Stomach smooth muscle (tissue), 2 donors: ENCODE data around the gene EXPH5.

Source experiments
- H3K27ac ChIP-seq: one replicate; pipeline ENCODE4 v1.7.0; 2013; ENCODE audit warnings: mild to moderate bottlenecking, low read length, inconsistent platforms
- H3K27me3 ChIP-seq, 2 donors: one replicate each; pipeline ENCODE4 v1.7.0; 2013; ENCODE audit warnings: low read length in 2 of 2; ENCODE audit not compliant: insufficient read depth in 2 of 2, control insufficient read depth in 1 of 2
- H3K36me3 ChIP-seq, 2 donors: one replicate each; pipeline ENCODE4 v1.7.0; 2013; ENCODE audit warnings: low read length in 2 of 2; ENCODE audit not compliant: control insufficient read depth in 2 of 2, insufficient read depth in 2 of 2
- H3K4me1 ChIP-seq: one replicate; pipeline ENCODE4 v1.7.0; 2013; ENCODE audit warnings: low read length; ENCODE audit not compliant: control insufficient read depth, insufficient read depth
- H3K4me3 ChIP-seq, 2 donors: one replicate each; pipeline ENCODE4 v1.7.0; 2013; ENCODE audit warnings: low read length in 2 of 2
- H3K9ac ChIP-seq, 2 donors: one replicate each; pipeline ENCODE4 v1.7.0; 2013; ENCODE audit warnings: low read length in 2 of 2, mild to moderate bottlenecking in 1 of 2
- H3K9me3 ChIP-seq, 2 donors: one replicate each; pipeline ENCODE4 v1.7.0; 2013; ENCODE audit warnings: low read length in 2 of 2; ENCODE audit not compliant: control insufficient read depth in 2 of 2
- donor health status: healthy.
- donor health status: Pancreatic carcinoma.

EXPH5 gene

DNA sequence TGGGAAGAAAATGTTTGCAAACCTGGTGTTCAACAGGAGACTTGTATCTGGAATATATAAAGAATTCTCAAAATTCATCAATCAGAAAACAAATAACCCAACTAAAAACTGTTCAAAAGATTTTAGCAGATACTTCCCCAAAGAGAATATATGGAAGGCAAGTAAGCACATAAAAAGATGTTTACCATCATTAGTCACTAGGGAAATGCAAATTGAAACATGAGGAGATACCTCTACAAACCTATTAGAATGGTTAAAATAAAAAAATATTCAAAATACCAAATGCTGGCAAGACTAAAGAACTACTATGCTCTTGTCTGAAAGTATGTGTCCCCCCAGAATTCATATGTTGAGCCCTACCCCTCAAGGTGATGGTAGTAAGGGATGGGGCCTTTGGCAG lies 8.6 kb downstream of the EXPH5 start:
- no peaks in the 10 kb centered on the region for H3K27me3 ChIP-seq
- H3K4me3 ChIP-seq, result no peak overlapping the region
- H3K4me1 ChIP-seq, result no peaks in the 10 kb centered on the region
- no peaks in the 10 kb centered on the region for H3K36me3 ChIP-seq
- no peaks in the 10 kb centered on the region for H3K9me3 ChIP-seq
- no peak overlapping the region for H3K9ac ChIP-seq
- H3K27ac ChIP-seq, result no peak overlapping the region

DNA sequence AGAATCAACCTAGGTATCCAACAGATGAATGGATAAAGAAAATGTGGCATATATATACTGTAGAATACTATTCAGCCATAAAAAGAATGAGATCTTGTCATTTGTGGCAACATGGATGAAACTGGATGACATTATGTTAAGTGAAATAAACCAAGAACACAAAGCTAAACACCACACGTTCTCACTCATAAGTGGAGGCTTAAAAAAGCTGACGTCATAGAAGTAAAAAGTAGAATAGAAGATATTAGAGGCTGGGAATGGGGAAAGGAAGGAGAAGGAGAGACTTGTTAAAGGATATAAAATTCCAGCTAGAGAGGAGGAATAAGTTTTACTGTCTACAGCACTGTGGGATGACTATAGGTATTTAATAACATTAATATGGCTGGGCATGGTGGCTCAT lies 12.9 kb downstream of the EXPH5 start:
- no peaks in the 10 kb centered on the region for H3K36me3 ChIP-seq
- H3K9me3 ChIP-seq, result no peaks in the 10 kb centered on the region
- H3K4me3 ChIP-seq, result no peak overlapping the region
- no peak overlapping the region for H3K9ac ChIP-seq
- no peak overlapping the region for H3K27ac ChIP-seq
- no peaks in the 10 kb centered on the region for H3K4me1 ChIP-seq
- no peaks in the 10 kb centered on the region for H3K27me3 ChIP-seq

GRCh38 chr11:108580043-108580442 lies 13.5 kb downstream of the EXPH5 start:
- no peaks in the 10 kb centered on the region for H3K27me3 ChIP-seq
- no peak overlapping the region for H3K27ac ChIP-seq
- no peaks in the 10 kb centered on the region for H3K36me3 ChIP-seq
- no peaks in the 10 kb centered on the region for H3K4me1 ChIP-seq
- no peak overlapping the region for H3K9ac ChIP-seq
- no peaks in the 10 kb centered on the region for H3K9me3 ChIP-seq
- no peak overlapping the region for H3K4me3 ChIP-seq

- Histone ChIP-seq H3K27ac (no peak overlapping the region), H3K9me3 (no peaks in the 10 kb centered on the region), H3K27me3 (no peaks in the 10 kb centered on the region), H3K36me3 (no peaks in the 10 kb centered on the region), H3K4me3 (no peak overlapping the region), H3K9ac (no peak overlapping the region), H3K4me1 (no peaks in the 10 kb centered on the region)
These were observed 17.0 kb downstream of the EXPH5 start for GRCh38 chr11:108576523-108576922.

DNA sequence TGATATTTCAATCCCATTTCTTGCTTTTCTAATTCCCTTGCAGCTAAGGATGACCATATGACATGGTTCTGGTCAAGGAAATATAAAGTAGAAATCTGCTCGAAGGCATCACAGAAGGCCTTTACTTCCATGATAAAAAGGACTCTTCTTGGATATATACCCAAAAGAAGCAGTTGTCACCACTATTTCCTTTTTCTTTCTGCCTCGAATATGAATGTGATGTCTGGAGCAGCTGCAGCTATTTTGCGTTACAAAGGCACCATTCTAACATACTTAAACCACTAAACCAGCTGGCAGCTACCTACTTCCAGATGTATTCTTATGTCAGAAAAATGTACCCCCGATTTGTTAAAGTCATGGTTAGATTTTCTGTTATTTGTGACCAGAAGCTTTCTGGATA lies 18.9 kb downstream of the EXPH5 start:
- Histone ChIP-seq H3K4me3 (no peak overlapping the region), H3K27me3 (no peaks in the 10 kb centered on the region), H3K4me1 (no peaks in the 10 kb centered on the region), H3K36me3 (no peaks in the 10 kb centered on the region), H3K9me3 (no peaks in the 10 kb centered on the region), H3K27ac (no peak overlapping the region), H3K9ac (no peak overlapping the region)

GRCh38 chr11:108571001-108571400 lies 22.6 kb downstream of the EXPH5 start:
- no peak overlapping the region for H3K9ac ChIP-seq
- no peak overlapping the region for H3K4me3 ChIP-seq
- H3K4me1 ChIP-seq, result no peaks in the 10 kb centered on the region
- no peaks in the 10 kb centered on the region for H3K27me3 ChIP-seq
- H3K36me3 ChIP-seq, result no peaks in the 10 kb centered on the region
- H3K9me3 ChIP-seq, result no peaks in the 10 kb centered on the region
- no peak overlapping the region for H3K27ac ChIP-seq

GRCh38 chr11:108569896-108570295 lies 23.7 kb downstream of the EXPH5 start:
- Histone ChIP-seq H3K9ac (no peak overlapping the region), H3K9me3 (no peaks in the 10 kb centered on the region), H3K36me3 (no peaks in the 10 kb centered on the region), H3K4me3 (no peak overlapping the region), H3K4me1 (no peaks in the 10 kb centered on the region), H3K27me3 (no peaks in the 10 kb centered on the region), H3K27ac (no peak overlapping the region)

DNA sequence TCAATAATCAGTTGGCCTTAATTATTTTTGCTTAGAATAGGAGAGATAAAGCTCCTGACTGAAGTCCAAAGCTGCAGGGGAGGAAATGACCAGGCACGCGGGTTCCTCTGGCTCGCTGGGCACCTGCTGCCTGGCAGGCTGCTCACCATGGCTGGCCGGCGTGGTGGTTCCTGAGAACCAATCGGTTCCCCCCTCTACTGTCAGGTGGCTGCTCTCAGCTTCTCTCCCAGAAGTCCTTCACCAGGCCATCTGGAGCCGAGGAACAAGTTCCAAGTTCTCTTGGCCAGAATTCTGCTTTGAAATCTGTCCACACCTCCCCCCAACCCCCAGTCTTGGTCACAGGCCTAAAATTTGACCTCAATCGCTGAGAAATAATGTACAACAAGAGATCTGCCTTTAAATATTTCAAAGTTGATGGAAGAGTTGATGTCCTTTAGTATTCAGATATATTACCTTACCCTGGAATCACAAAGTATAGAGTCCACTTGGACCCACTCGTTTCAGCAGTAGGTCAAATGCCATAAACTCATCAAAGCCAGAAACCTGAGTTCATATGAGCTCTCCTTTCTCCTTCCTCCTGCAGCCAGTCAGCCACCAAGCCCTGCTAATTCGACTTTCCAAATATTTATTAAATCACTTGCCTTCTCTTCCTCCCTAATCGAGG lies 25.2 kb downstream of the EXPH5 start:
- Histone ChIP-seq H3K4me1 (no peaks in the 10 kb centered on the region), H3K9me3 (no peaks in the 10 kb centered on the region), H3K4me3 (no peak overlapping the region), H3K27me3 (no peaks in the 10 kb centered on the region), H3K36me3 (no peaks in the 10 kb centered on the region), H3K27ac (no peak overlapping the region), H3K9ac (no peak overlapping the region)

- no peaks in the 10 kb centered on the region for H3K27me3 ChIP-seq
- no peaks in the 10 kb centered on the region for H3K4me1 ChIP-seq
- no peak overlapping the region for H3K9ac ChIP-seq
- no peak overlapping the region for H3K27ac ChIP-seq
- no peak overlapping the region for H3K4me3 ChIP-seq
- H3K9me3 ChIP-seq, result no peaks in the 10 kb centered on the region
- no peaks in the 10 kb centered on the region for H3K36me3 ChIP-seq
These were observed 27.9 kb downstream of the EXPH5 start for GRCh38 chr11:108565653-108566052.

- H3K36me3 ChIP-seq, result no peaks in the 10 kb centered on the region
- no peaks in the 10 kb centered on the region for H3K9me3 ChIP-seq
- H3K27ac ChIP-seq, result no peak overlapping the region
- H3K4me1 ChIP-seq, result no peaks in the 10 kb centered on the region
- H3K27me3 ChIP-seq, result no peaks in the 10 kb centered on the region
- no peak overlapping the region for H3K9ac ChIP-seq
- H3K4me3 ChIP-seq, result no peak overlapping the region
These were observed 30.6 kb downstream of the EXPH5 start for GRCh38 chr11:108562746-108563581.

DNA sequence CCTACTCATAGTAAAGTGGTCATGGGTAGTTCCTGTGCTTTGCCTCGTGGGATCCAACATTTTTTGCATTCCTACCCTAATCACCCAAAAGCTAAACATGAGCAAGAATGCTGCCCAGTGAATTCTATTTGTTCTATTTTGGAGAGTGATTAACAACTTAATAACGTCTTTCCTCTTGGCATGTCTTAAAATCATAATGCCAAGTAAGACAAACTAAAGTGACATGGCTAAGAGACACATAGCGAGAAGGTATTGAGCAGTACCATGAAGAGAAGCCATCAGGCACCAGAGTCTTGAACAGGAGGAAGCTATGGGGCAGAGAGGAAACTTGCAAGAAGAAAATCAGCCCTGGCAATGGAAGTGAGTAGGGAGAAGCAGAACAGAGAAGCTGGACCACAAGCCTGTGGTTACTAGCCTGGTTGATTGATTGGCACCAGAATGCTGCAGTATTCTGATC lies 32.0 kb downstream of the EXPH5 start:
- H3K4me3 ChIP-seq, result no peak overlapping the region
- H3K4me1 ChIP-seq, result no peaks in the 10 kb centered on the region
- no peak overlapping the region for H3K27ac ChIP-seq
- H3K9me3 ChIP-seq, result no peaks in the 10 kb centered on the region
- H3K9ac ChIP-seq, result no peak overlapping the region
- H3K27me3 ChIP-seq, result no peaks in the 10 kb centered on the region
- no peaks in the 10 kb centered on the region for H3K36me3 ChIP-seq
